Liver (tissue), 9 donors: ENCODE results near the gene ARSB. TPM values are rescaled to one million over a fixed set of nuclear protein-coding genes. Genes with fewer than 3 reads are reported as not detected.
"Not testable (repeated sequence)": the region's sequence is repeated elsewhere in the genome, so short reads cannot be mapped to it uniquely, and the experiment has no call there.

Source experiments
- DNase-seq: peaks from one replicate; pipeline ENCODE4 v3.0.0-alpha.2; 2017; ENCODE audit warnings: low spot score
- H3K27ac ChIP-seq, 2 donors: one replicate each; pipeline ENCODE4 v1.7.0; 2013; ENCODE audit warnings: inconsistent platforms in 2 of 2, low read length in 2 of 2, control low read depth in 1 of 2, low read depth in 1 of 2, mild to moderate bottlenecking in 1 of 2
- H3K27me3 ChIP-seq, 4 donors: one replicate each; pipeline versions ENCODE4 v1.6.1 to v1.7.0; 2013; ENCODE audit warnings: low read length in 3 of 4, inconsistent platforms in 1 of 4, mild to moderate bottlenecking in 1 of 4, moderate library complexity in 1 of 4; ENCODE audit not compliant: control insufficient read depth in 4 of 4, insufficient read depth in 4 of 4
- H3K36me3 ChIP-seq, 4 donors: one replicate each; pipeline versions ENCODE4 v1.6.1 to v1.7.0; 2013; ENCODE audit warnings: low read length in 3 of 4, mild to moderate bottlenecking in 3 of 4, low read depth in 1 of 4, moderate library complexity in 1 of 4; ENCODE audit not compliant: control insufficient read depth in 4 of 4, insufficient read depth in 3 of 4
- H3K4me1 ChIP-seq, 4 donors: one replicate each; pipeline versions ENCODE4 v1.6.1 to v1.7.0; 2013; ENCODE audit warnings: low read length in 3 of 4, mild to moderate bottlenecking in 3 of 4, moderate library complexity in 1 of 4; ENCODE audit not compliant: control insufficient read depth in 4 of 4, insufficient read depth in 4 of 4
- H3K4me3 ChIP-seq, 3 donors: one replicate each; pipeline versions ENCODE4 v1.6.1 to v1.7.0; 2013; ENCODE audit warnings: low read length in 3 of 3, control low read depth in 1 of 3, low read depth in 1 of 3, mild to moderate bottlenecking in 1 of 3
- H3K9ac ChIP-seq, 2 donors: one replicate each; pipeline ENCODE4 v1.7.0; 2013; ENCODE audit warnings: low read length in 2 of 2, mild to moderate bottlenecking in 2 of 2, moderate library complexity in 2 of 2, control low read depth in 1 of 2, low read depth in 1 of 2
- H3K9me3 ChIP-seq, 4 donors: one replicate each; pipeline versions ENCODE4 v1.6.1 to v1.7.0; 2013; ENCODE audit warnings: low read length in 3 of 4; ENCODE audit not compliant: control insufficient read depth in 4 of 4
- EGR1 ChIP-seq, 2 donors: IDR thresholded peaks; 2 replicates each; pipeline ENCODE4 v1.6.1; 2016 to 2018; ENCODE audit warnings: antibody characterized with exemption in 2 of 2, low read depth in 2 of 2
- FOXA1 ChIP-seq: IDR thresholded peaks from 2 replicates; pipeline ENCODE4 v1.6.1; 2016; ENCODE audit warnings: antibody characterized with exemption
- FOXA2 ChIP-seq: IDR thresholded peaks from 2 replicates; pipeline ENCODE4 v1.6.1; 2016; ENCODE audit warnings: antibody characterized with exemption
- GABPA ChIP-seq, 2 donors: IDR thresholded peaks in 1 of 2; conservative IDR thresholded peaks in 1 of 2; 2 replicates each; pipeline ENCODE4 v1.6.1; 2016; ENCODE audit warnings: antibody characterized with exemption in 2 of 2, mild to moderate bottlenecking in 1 of 2, moderate library complexity in 1 of 2
- NR2F2 ChIP-seq: IDR thresholded peaks from 2 replicates; pipeline ENCODE4 v1.6.1; 2016; ENCODE audit warnings: antibody characterized with exemption
- RAD21 ChIP-seq, 2 donors: IDR thresholded peaks; 2 replicates each; pipeline ENCODE4 v1.6.1; 2016; ENCODE audit warnings: antibody characterized with exemption in 2 of 2, mild to moderate bottlenecking in 2 of 2
- RXRA ChIP-seq, 2 donors: IDR thresholded peaks; 2 replicates each; pipeline ENCODE4 v1.6.1; 2017 to 2018; ENCODE audit warnings: antibody characterized with exemption in 2 of 2, mild to moderate bottlenecking in 1 of 2
- SP1 ChIP-seq: IDR thresholded peaks from 2 replicates; pipeline ENCODE4 v1.6.1; 2018; ENCODE audit warnings: antibody characterized with exemption, mild to moderate bottlenecking
- WGBS: extraction: QIAGEN DNeasy Blood & Tissue Kit; methylation state at CpG from one replicate; pipeline ENCODE4 v1.1.7; 2013; 5-methylcytosine and 5-hydroxymethylcytosine counted together
- polyA plus RNA-seq, 2 donors: library from polyadenylated mRNA; stranded (reverse) in 1 of 2; unstranded in 1 of 2; fragments of 200-250 nt in 1 of 2; fragments of >200 nt in 1 of 2; fragmentation: Nextera tagmentation in 1 of 2; extraction: Ambion mirVana in 1 of 2; gene quantifications; one replicate each; pipeline versions ENCODE4 v1.2.1 to v1.2.3, GENCODE V29; 2013 to 2015
- total RNA-seq, 2 donors: library from RNA; depleted of rRNA; stranded (reverse); fragments of >200 nt; gene quantifications; one replicate each; pipeline ENCODE4 v1.2.3, GENCODE V29; 2014
- TF ChIP-seq, protein P1 (sequence below): IDR thresholded peaks from 2 replicates; pipeline ENCODE4 v1.6.1; 2016; ENCODE audit warnings: antibody characterized with exemption
- TF ChIP-seq, protein P2 (sequence below): IDR thresholded peaks from 2 replicates; pipeline ENCODE4 v1.6.1; 2016; ENCODE audit warnings: antibody characterized with exemption
- TF ChIP-seq, protein P3 (sequence below): fragments of 150-350 bp; IDR thresholded peaks from 2 replicates; pipeline ENCODE4 v1.5.1; 2017; ENCODE audit warnings: improper control_type of control experiment, low read depth, low read length; ENCODE audit not compliant: missing input control
- TF ChIP-seq, protein P4 (sequence below): IDR thresholded peaks from 2 replicates; pipeline ENCODE4 v1.6.1; 2016; ENCODE audit warnings: antibody characterized with exemption, mild to moderate bottlenecking
- donor health status: healthy.
- donor health status: healthy.
- donor health status: healthy.
- donor health status: healthy.
- donor health status: healthy.

ARSB gene
- total and polyA plus RNA-seq, 4 donors = 3.5 to 26.2 (median 8.7) TPM

DNA sequence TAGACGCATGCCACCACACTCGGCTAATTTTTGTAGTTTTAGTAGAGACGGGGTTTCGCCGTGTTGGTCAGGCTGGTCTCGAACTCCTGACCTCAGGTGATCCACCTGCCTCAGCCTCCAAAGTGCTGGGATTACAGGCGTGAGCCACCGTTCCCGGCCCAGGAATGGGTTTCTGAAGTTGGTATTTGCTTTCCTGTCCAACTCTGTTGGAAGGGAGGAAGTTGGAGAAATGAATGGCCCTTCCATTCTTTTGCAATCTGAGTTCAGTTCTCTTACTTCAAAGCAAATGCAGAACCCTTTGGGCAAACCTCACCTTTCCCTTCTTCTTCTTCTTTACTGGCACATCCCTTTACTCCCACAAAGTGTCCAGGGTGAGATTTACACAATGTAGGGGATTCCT, 1.9 kb downstream of the ARSB start:
- DNase-seq, H3K36me3 ChIP-seq, H3K9me3 ChIP-seq, H3K27ac ChIP-seq, H3K27me3 ChIP-seq: not testable (repeated sequence)
- WGBS = 74% methylated on average over 9 of the region's 9 CpGs
- peak overlapping the region in 1 of 3 donors; percentile 91 for H3K4me3 ChIP-seq
- H3K9ac ChIP-seq = peak overlapping the region in 1 of 2 donors; percentile 46
- peaks cover 2 to 37% (median 25%) of the 10 kb centered on the region in 4 donors for H3K4me1 ChIP-seq

DNA sequence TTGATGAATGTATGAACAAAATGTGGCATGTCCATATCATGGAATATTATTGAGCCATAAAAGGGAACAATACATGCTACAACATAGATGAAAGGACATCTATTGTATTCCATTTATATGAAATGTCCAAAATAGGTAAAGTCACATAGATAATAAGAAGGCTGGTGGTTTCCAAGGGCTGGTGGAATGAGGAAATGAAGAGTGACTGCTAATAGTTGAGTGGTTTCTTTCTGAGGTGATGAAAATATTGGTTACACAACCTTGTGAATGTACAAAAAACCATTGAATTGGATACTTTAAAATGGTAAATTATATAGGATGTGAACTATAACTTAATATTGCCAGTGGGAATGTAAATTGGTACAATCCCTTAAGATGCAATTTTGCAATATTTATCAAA, 5.2 kb downstream of the ARSB start:
- Histone ChIP-seq H3K9ac (no peak overlapping the region), H3K9me3 (no peaks in the 10 kb centered on the region), H3K36me3 (no peaks in the 10 kb centered on the region), H3K27ac (no peak overlapping the region), H3K27me3 (no peaks in the 10 kb centered on the region), H3K4me3 (no peak overlapping the region), H3K4me1 (peaks cover 2 to 32% (median 20%) of the 10 kb centered on the region in 4 donors)
- TF ChIP-seq RXRA (IDR thresholded peaks at IDR 0.05) (no peak), FOXA2 (no peak), NR2F2 (no peak), RAD21 (IDR thresholded peaks at IDR 0.05) (no peak), EGR1 (IDR thresholded peaks at IDR 0.05; ENCODE audit: low read depth in 2 of 2) (no peak), GABPA (IDR thresholded peaks at IDR 0.05 in 1 of 2, conservative IDR thresholded peaks at IDR 0.05 in 1 of 2) (no peak), SP1 (no peak), FOXA1 (no peak)
- TF ChIP-seq, protein P1, sequence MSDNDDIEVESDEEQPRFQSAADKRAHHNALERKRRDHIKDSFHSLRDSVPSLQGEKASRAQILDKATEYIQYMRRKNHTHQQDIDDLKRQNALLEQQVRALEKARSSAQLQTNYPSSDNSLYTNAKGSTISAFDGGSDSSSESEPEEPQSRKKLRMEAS = no peak
- TF ChIP-seq, protein P2, sequence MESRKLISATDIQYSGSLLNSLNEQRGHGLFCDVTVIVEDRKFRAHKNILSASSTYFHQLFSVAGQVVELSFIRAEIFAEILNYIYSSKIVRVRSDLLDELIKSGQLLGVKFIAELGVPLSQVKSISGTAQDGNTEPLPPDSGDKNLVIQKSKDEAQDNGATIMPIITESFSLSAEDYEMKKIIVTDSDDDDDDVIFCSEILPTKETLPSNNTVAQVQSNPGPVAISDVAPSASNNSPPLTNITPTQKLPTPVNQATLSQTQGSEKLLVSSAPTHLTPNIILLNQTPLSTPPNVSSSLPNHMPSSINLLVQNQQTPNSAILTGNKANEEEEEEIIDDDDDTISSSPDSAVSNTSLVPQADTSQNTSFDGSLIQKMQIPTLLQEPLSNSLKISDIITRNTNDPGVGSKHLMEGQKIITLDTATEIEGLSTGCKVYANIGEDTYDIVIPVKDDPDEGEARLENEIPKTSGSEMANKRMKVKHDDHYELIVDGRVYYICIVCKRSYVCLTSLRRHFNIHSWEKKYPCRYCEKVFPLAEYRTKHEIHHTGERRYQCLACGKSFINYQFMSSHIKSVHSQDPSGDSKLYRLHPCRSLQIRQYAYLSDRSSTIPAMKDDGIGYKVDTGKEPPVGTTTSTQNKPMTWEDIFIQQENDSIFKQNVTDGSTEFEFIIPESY = no peak
- TF ChIP-seq, protein P3, sequence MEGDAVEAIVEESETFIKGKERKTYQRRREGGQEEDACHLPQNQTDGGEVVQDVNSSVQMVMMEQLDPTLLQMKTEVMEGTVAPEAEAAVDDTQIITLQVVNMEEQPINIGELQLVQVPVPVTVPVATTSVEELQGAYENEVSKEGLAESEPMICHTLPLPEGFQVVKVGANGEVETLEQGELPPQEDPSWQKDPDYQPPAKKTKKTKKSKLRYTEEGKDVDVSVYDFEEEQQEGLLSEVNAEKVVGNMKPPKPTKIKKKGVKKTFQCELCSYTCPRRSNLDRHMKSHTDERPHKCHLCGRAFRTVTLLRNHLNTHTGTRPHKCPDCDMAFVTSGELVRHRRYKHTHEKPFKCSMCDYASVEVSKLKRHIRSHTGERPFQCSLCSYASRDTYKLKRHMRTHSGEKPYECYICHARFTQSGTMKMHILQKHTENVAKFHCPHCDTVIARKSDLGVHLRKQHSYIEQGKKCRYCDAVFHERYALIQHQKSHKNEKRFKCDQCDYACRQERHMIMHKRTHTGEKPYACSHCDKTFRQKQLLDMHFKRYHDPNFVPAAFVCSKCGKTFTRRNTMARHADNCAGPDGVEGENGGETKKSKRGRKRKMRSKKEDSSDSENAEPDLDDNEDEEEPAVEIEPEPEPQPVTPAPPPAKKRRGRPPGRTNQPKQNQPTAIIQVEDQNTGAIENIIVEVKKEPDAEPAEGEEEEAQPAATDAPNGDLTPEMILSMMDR = no peak
- TF ChIP-seq, protein P4, sequence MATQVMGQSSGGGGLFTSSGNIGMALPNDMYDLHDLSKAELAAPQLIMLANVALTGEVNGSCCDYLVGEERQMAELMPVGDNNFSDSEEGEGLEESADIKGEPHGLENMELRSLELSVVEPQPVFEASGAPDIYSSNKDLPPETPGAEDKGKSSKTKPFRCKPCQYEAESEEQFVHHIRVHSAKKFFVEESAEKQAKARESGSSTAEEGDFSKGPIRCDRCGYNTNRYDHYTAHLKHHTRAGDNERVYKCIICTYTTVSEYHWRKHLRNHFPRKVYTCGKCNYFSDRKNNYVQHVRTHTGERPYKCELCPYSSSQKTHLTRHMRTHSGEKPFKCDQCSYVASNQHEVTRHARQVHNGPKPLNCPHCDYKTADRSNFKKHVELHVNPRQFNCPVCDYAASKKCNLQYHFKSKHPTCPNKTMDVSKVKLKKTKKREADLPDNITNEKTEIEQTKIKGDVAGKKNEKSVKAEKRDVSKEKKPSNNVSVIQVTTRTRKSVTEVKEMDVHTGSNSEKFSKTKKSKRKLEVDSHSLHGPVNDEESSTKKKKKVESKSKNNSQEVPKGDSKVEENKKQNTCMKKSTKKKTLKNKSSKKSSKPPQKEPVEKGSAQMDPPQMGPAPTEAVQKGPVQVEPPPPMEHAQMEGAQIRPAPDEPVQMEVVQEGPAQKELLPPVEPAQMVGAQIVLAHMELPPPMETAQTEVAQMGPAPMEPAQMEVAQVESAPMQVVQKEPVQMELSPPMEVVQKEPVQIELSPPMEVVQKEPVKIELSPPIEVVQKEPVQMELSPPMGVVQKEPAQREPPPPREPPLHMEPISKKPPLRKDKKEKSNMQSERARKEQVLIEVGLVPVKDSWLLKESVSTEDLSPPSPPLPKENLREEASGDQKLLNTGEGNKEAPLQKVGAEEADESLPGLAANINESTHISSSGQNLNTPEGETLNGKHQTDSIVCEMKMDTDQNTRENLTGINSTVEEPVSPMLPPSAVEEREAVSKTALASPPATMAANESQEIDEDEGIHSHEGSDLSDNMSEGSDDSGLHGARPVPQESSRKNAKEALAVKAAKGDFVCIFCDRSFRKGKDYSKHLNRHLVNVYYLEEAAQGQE = no peak
- DNase-seq = no peak
